Activated CD4-positive, CD25-positive, alpha-beta regulatory T cell (primary cell): Measurements from ENCODE around the gene ATP6V0E2.

ENCODE experiments used
- DNase-seq, 4 experiments: peaks; one replicate each; lab custom pipeline; 2025; lab: John Stamatoyannopoulos, UW

Gene ATP6V0E2

GRCh38 chr7:149864023-149864422 lies 9.7 kb upstream of the ATP6V0E2 start:
- DNase-seq = no peak

- no peak for DNase-seq
Measured at GRCh38 chr7:149864751-149865150, 9.0 kb upstream of the ATP6V0E2 start.

GRCh38 chr7:149865437-149865836 lies 8.3 kb upstream of the ATP6V0E2 start:
- peak in 2 of 4 experiments; percentile 48 to 56 for DNase-seq

- no peak for DNase-seq
Measured at GRCh38 chr7:149866139-149866778, 7.5 kb upstream of the ATP6V0E2 start.

GRCh38 chr7:149866779-149867447 lies 6.9 kb upstream of the ATP6V0E2 start:
- DNase-seq = no peak

GRCh38 chr7:149867762-149868622 lies 5.8 kb upstream of the ATP6V0E2 start:
- no peak for DNase-seq

- DNase-seq = no peak
Measured at GRCh38 chr7:149868623-149869290, 5.0 kb upstream of the ATP6V0E2 start.

- DNase-seq = no peak
Measured at GRCh38 chr7:149869291-149869650, 4.5 kb upstream of the ATP6V0E2 start.

- DNase-seq = no peak
Measured at GRCh38 chr7:149869867-149870266, 3.9 kb upstream of the ATP6V0E2 start.

- no peak for DNase-seq
Measured at GRCh38 chr7:149870274-149870673, 3.5 kb upstream of the ATP6V0E2 start.

- DNase-seq = no peak
Measured at GRCh38 chr7:149870701-149871483, 2.9 kb upstream of the ATP6V0E2 start.

- no peak for DNase-seq
Measured at GRCh38 chr7:149871576-149871975, 2.2 kb upstream of the ATP6V0E2 start.

- DNase-seq = no peak
Measured at GRCh38 chr7:149872419-149873073, 1.2 kb upstream of the ATP6V0E2 start.

GRCh38 chr7:149873970-149874643 lies 338 bp downstream of the ATP6V0E2 start:
- DNase-seq = no peak

- no peak for DNase-seq
Measured at GRCh38 chr7:149874644-149875028, 867 bp downstream of the ATP6V0E2 start.

GRCh38 chr7:149875396-149875795 lies 1.6 kb downstream of the ATP6V0E2 start:
- DNase-seq = no peak

GRCh38 chr7:149877890-149878522 lies 4.2 kb downstream of the ATP6V0E2 start:
- no peak for DNase-seq

- DNase-seq = no peak
Measured at GRCh38 chr7:149878523-149878921, 4.8 kb downstream of the ATP6V0E2 start.

- no peak for DNase-seq
Measured at GRCh38 chr7:149879271-149879743, 5.5 kb downstream of the ATP6V0E2 start.
